Anterior cingulate cortex (tissue), 58 donors: ENCODE data around the gene GAP43.
A peak's percentile ranks its signal among the peaks of the same experiment; 100 is the strongest.

Experiments used
- DNase-seq, 58 donors: peaks; one replicate each; lab custom pipeline; 2025; lab: John Stamatoyannopoulos, UW

Gene GAP43

GRCh38 chr3:115659253-115660220 is 36.2 kb downstream of the GAP43 start:
- DNase-seq: no peak

GRCh38 chr3:115660646-115661337 is 37.5 kb downstream of the GAP43 start:
- DNase-seq: peak in 8 of 58 donors; percentile 1 to 27 (median 4)

DNA sequence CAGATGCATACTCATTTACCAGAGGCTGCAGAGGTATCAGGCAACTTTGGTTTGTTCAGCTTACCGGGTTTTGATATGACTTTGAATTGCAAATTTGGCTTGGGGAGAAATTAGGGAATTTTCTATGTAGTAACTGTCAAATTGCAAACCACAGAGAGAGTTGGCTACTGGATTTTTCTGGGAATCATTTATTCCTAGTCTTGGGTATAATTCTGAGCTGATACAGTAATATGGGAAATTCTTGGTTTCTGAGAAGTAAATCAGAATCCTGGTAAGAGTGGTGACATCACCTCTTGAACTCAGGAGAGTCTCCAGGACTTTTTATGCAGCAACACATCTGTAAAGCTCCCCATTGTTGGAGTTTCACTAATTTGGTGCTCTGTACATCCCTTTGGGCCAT is 39.0 kb downstream of the GAP43 start:
- no peak for DNase-seq

GRCh38 chr3:115663414-115663813 is 40.1 kb downstream of the GAP43 start:
- no peak for DNase-seq

DNA sequence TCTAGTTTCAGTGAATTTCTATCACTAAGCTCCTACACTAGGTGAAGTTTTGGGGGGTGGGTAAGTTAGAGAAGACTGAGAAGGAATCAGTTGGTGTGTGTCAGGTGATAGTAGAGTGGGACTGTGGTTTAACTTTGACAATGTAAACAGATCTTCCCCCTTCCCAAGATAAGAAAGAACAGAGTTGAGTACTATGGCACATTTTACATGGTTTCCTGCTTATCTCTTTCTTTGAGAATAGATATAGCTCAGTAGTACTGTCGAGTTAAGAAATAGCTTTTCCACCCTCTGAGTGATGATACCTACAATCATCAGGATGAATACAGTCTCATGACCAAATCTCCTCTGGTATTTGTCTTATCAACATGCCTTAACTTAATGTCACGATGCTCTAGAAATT is 42.8 kb downstream of the GAP43 start:
- DNase-seq: no peak

GRCh38 chr3:115666920-115667737 is 43.8 kb downstream of the GAP43 start:
- no peak for DNase-seq

DNA sequence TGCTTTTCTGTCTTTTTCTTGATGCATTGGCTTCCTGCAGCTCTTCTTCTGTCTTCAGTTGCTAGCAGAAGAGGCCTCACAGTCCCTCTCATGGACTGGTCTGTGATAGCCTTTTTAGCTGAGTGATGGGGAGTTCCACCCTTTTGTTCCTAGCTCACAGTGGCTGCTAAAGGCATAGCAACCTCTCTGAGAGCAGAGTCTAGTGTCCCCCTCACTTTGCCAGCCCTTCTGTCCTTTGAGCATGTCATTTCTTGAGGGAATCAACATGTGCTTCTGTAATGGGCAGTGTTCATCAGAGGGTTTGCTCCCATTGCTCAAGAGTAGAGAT is 44.4 kb downstream of the GAP43 start:
- DNase-seq: no peak

DNA sequence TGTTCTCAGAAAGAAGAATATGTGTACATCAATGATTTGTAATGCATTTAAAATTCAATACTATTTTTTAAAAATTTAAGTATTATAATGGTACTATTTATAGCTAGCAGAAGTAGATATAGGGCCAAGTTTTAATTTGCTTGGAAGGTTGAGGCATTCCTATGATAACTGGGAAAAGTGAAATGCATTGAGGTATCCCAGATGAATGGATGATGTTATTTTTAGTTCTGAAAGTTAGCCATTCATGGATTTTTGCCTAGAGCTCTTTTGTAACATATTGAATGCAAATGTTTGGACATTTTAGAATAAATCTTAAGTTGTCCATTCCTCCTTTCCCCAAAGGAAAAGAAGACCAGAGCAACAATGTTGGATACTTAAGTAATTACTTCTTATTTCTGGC is 47.6 kb downstream of the GAP43 start:
- DNase-seq: no peak

GRCh38 chr3:115671761-115672455 is 48.6 kb downstream of the GAP43 start:
- DNase-seq: no peak

DNA sequence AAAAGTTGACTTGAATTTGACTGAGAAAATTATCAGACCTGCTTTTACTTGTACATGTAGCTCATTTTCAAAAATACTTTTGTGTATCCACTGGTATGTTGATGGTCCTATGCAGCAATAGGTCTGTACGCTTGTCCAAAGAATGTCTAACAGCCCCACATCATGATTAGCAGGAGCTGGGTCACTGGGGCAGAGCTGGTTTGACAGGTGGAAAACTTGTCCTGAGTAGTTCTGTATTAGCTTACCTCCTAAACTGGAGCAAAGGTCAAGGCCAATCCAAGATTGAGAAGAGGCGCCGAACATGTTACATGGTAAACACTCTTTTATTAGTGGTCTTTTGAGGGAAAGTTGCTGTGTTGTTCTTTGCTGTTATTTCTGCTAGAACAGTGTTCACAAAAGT is 50.6 kb downstream of the GAP43 start:
- DNase-seq: no peak

GRCh38 chr3:115676336-115676735 is 53.0 kb downstream of the GAP43 start:
- DNase-seq: peak in 13 of 58 donors; percentile 2 to 50 (median 14)

- DNase-seq: no peak
These were observed 57.6 kb downstream of the GAP43 start for GRCh38 chr3:115680803-115681345.

DNA sequence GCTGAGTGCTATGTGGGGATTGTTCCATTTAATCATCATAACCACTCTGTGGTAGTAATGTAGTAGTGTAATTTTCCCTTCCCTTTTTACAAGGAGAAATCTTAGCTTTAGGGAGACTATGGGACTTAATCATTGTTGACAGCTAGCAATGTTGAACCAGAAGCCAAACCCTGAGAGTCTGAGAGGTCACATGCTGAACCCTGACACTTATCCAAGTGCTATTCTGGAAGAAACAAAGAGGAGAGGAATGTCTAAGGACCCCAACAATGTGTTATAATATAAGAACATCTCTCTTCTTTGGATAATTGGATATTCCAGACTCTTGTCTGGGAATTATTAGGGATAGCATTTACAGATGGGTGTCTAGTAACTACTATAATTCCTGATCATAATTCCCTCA is 58.4 kb downstream of the GAP43 start:
- no peak for DNase-seq

GRCh38 chr3:115683305-115683704 is 60.0 kb downstream of the GAP43 start:
- DNase-seq: no peak

DNA sequence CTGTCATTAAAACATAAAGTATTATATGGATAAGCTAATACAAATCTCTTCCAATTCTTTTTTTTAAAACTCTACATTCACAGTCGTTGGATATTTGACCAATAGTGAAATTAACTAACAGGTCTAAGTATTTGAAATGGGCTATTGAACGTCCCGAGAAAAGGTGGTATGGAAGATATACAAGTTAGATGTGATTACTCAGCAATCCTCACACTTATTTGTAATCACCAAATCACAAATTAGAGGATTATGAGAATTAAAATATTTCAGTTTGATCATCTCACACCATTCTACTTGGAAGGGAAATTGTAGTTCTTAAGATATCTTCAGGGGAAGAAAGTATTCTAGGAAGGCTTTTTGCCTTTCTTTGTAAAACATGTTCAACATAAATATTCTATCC is 60.5 kb downstream of the GAP43 start:
- no peak for DNase-seq

DNA sequence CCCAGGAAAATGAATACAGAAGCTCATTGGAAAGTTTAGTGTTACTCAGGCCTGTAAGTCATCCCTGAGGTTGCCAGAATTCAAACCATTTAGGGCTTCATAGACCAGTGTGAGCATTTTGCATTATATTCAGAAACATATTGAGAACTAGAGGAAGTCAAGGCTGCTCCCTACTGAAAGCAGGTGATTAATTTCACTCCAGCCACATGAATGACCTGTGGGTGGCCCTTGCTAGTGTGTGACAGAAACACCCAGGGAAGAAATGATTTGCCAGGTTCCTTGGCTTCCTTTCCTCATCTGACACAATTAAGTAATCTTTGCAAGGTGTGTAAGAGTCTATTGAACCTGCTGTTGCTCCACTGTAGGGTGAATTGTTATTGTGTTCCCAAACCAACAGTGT is 61.8 kb downstream of the GAP43 start:
- no peak for DNase-seq

DNA sequence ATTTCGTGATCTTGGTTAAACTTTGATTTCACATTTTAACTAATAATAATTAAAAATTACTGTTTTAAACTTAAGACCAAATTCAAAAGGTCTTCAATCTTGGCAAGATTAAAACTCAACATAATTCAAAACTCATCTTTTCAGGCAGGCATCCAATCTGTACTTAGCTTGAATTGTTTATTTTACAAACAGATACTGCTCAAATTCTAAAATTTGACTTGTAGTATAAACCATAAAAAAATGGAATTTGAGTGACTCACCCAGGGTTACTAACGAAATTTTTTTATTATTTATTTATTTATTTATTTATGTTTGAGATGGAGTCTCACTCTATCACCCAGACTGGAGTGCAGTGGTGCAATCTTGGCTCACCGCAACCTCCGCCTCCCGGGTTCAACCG is 64.4 kb downstream of the GAP43 start:
- no peak for DNase-seq

GRCh38 chr3:115688418-115688817 is 65.1 kb downstream of the GAP43 start:
- no peak for DNase-seq

DNA sequence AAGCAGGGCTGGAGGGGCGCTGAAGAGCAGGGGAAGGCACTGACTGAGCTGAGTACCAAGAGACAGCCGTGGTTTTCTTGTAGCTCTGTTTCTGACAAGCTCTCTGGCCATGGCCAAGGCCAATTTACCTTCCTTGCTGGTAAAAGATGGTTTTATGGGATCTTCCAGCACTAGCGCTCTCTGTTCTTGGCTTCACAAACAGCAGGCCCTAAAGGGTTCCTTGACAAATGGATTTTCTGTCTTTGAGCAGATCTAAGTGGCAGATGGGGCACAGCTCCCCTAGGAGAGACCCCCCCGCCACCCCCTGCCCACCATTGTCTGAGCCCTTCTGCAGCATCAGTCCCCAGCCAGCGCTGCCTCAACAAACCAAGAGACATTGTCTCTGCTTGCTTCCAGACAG is 66.6 kb downstream of the GAP43 start:
- no peak for DNase-seq

DNA sequence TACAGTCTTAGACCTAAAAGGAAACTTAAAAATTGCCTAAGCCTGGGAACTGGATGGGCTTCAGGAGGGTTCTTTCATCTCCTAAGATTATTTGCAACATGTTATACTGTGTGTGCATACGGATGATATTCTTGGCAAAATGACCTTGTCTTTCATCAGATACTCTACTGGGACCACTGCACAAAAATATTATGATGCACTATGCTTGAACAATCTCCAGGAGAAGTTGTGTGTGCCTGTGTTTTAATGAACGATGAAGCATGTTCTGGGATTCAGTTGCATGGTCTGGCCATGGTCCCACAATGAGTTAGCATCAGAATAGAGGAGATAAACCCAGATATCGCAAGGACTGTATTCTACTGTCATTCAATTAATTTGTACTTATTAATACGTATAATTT is 68.7 kb downstream of the GAP43 start:
- no peak for DNase-seq
